ENCODE measurements around the gene GPNMB. TPM values are rescaled to one million over a fixed set of nuclear protein-coding genes. Genes with fewer than 3 reads are reported as not detected.

Gene GPNMB
- polyA plus RNA-seq, 1 experiment: 54.5 TPM

DNA sequence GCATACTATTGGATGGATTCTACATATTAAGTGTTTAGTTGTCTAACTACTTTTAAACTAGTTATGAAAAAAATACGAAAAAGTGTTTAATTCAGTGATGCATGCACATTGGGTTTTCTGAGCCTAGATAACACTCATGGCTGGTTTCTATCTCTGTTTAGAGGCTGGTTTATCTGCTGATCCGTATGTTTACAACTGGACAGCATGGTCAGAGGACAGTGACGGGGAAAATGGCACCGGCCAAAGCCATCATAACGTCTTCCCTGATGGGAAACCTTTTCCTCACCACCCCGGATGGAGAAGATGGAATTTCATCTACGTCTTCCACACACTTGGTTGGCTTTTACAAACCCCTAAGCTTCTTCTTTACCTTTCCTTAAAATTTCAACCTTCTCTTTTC, 10.2 kb downstream of the GPNMB start:
- H3K36me3 ChIP-seq (ENCODE audit: control insufficient read depth, insufficient read depth, low read length): no peaks in the 10 kb centered on the region
- H3K27me3 ChIP-seq (ENCODE audit: control insufficient read depth, insufficient read depth, low read length): no peaks in the 10 kb centered on the region
- no peak overlapping the region for H3K4me3 ChIP-seq (ENCODE audit: low read depth, low read length)
- TF ChIP-seq, protein P1, sequence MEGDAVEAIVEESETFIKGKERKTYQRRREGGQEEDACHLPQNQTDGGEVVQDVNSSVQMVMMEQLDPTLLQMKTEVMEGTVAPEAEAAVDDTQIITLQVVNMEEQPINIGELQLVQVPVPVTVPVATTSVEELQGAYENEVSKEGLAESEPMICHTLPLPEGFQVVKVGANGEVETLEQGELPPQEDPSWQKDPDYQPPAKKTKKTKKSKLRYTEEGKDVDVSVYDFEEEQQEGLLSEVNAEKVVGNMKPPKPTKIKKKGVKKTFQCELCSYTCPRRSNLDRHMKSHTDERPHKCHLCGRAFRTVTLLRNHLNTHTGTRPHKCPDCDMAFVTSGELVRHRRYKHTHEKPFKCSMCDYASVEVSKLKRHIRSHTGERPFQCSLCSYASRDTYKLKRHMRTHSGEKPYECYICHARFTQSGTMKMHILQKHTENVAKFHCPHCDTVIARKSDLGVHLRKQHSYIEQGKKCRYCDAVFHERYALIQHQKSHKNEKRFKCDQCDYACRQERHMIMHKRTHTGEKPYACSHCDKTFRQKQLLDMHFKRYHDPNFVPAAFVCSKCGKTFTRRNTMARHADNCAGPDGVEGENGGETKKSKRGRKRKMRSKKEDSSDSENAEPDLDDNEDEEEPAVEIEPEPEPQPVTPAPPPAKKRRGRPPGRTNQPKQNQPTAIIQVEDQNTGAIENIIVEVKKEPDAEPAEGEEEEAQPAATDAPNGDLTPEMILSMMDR (IDR thresholded peaks at IDR 0.05; ENCODE audit: insufficient read depth, low read depth, low read length): no peak
- DNase-seq (ENCODE audit: low read depth): no peak
- POLR2A ChIA-PET: no interaction called here
- CTCF ChIA-PET: interaction anchor here (1.0 to 1.1 kb wide), 2 partner anchors 9 to 82 kb away, joined by 3 read pairs; no protein-coding TSS in a partner anchor

DNA sequence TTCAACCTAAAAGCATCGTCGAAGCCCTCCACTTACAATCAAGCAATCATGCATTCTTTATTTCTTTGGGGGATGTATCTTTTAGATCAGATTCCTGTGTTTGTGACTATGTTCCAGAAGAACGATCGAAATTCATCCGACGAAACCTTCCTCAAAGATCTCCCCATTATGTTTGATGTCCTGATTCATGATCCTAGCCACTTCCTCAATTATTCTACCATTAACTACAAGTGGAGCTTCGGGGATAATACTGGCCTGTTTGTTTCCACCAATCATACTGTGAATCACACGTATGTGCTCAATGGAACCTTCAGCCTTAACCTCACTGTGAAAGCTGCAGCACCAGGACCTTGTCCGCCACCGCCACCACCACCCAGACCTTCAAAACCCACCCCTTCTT, 13.8 kb downstream of the GPNMB start:
- CTCF ChIA-PET: interaction anchor here (0.6 to 5.5 kb wide), 6 partner anchors 11 to 286 kb away, joined by 3 to 39 read pairs (median 4); no protein-coding TSS in a partner anchor
- H3K27me3 ChIP-seq (ENCODE audit: control insufficient read depth, insufficient read depth, low read length): no peaks in the 10 kb centered on the region

DNA sequence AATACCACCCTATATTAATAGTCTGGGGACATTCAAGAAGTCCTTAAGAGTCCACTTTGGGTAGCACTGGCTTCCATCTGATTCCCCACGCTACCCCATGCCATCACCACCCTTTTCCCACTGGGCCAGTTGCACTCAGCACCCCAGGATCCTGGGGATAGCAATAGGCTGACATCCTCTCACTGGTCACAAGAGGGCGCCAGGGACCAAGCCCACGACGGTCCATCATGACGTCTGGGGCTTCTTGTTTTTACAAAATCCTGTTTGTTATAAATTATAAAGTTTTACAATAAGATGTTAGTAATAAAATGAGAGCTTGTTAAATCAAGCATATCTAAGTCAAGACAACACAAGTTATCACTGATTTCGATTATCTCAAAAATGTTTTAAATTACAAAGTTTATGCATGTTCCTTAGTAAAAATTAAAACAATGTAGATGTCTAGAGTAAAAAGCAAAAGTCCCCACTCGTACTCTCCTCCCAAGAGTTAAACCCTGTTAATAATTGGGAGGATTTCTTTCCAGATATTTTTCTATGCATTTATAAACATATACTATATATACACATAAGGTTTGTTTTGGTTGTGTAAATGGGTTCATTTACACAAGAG, 15.4 kb downstream of the GPNMB start:
- CTCF ChIA-PET: interaction anchor here (0.6 to 5.5 kb wide), 7 partner anchors 10 to 261 kb away, joined by 3 to 39 read pairs (median 5); no protein-coding TSS in a partner anchor
- Histone ChIP-seq H3K36me3 (ENCODE audit: control insufficient read depth, insufficient read depth, low read length) (no peaks in the 10 kb centered on the region), H3K27me3 (ENCODE audit: control insufficient read depth, insufficient read depth, low read length) (no peaks in the 10 kb centered on the region), H3K4me3 (ENCODE audit: low read depth, low read length) (no peak overlapping the region)
- TF ChIP-seq, protein P1 (IDR thresholded peaks at IDR 0.05; ENCODE audit: insufficient read depth, low read depth, low read length): peak; percentile 96
- POLR2A ChIA-PET: no interaction called here
- DNase-seq (ENCODE audit: low read depth): no peak

More for the DNA sequence above, 13.8 kb downstream of the GPNMB start:
- DNase-seq (ENCODE audit: low read depth): no peak
- TF ChIP-seq, protein P1 (IDR thresholded peaks at IDR 0.05; ENCODE audit: insufficient read depth, low read depth, low read length): no peak
- Histone ChIP-seq H3K4me3 (ENCODE audit: low read depth, low read length) (no peak overlapping the region), H3K36me3 (ENCODE audit: control insufficient read depth, insufficient read depth, low read length) (no peaks in the 10 kb centered on the region)
- POLR2A ChIA-PET: no interaction called here

DNA sequence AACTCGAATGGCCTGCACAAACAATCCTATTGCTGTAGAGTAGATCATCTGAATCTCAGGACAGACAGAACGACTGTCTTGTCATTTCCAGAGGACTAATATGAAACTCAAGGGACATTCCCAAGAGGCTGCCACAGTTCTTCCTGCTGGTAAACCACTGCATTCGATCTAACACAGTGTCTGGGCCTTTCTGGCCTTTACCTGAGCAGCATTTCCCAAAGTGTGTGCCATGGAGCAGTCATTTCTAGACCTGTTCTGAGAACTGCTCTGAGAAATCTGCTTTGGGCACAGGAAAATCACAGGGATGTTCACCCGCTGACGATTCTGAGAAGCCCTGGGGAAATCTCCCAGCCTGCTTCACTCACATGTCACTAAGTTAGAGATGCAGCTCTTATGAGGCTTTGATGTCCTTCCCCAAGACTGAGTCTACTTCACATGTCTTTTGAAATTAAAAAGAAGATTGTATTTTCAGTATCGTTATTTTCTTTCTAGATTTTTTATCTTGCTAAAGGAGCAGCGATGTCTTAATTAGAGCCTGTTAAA, 18.4 kb downstream of the GPNMB start:
- no peaks in the 10 kb centered on the region for H3K27me3 ChIP-seq (ENCODE audit: control insufficient read depth, insufficient read depth, low read length)
- TF ChIP-seq, protein P1 (IDR thresholded peaks at IDR 0.05; ENCODE audit: insufficient read depth, low read depth, low read length): no peak
- no peak for DNase-seq (ENCODE audit: low read depth)
- H3K4me3 ChIP-seq (ENCODE audit: low read depth, low read length): no peak overlapping the region
- no peaks in the 10 kb centered on the region; the same call in 1 of the 2 replicates for H3K36me3 ChIP-seq (ENCODE audit: control insufficient read depth, insufficient read depth, low read length)
- ChIA-PET CTCF (interaction anchor here (1.2 to 5.5 kb wide), 5 partner anchors 7 to 80 kb away, joined by 3 to 39 read pairs (median 7); no protein-coding TSS in a partner anchor), POLR2A (no interaction called here)

DNA sequence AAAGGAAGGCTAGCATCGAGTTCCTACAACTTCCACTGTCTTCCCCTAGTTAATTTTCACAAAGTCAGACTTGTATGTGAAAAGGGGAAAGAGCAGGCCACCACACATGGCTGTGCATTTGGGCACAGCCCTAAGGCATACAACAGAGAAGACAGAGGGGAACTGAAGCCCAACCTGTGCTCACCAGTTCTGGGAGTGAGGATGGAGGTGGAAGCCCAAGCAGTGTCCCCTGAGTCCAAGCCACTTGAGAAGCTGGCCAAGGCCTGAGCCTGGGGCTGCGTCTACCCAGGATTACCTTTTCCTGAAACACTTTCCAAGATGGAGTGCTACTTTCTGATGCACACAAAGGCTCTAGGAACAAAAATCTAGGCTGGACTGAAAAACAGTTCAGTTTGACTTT, 20.3 kb downstream of the GPNMB start:
- TF ChIP-seq, protein P1 (IDR thresholded peaks at IDR 0.05; ENCODE audit: insufficient read depth, low read depth, low read length): no peak
- CTCF ChIA-PET: interaction anchor here (0.7 to 1.7 kb wide), 3 partner anchors 10 to 196 kb away, joined by 3 to 7 read pairs (median 3); no protein-coding TSS in a partner anchor
- Histone ChIP-seq H3K4me3 (ENCODE audit: low read depth, low read length) (no peak overlapping the region), H3K36me3 (ENCODE audit: control insufficient read depth, insufficient read depth, low read length) (no peaks in the 10 kb centered on the region; the same call in 1 of the 2 replicates), H3K27me3 (ENCODE audit: control insufficient read depth, insufficient read depth, low read length) (no peaks in the 10 kb centered on the region)
- POLR2A ChIA-PET: no interaction called here
- no peak for DNase-seq (ENCODE audit: low read depth)
